Stomach (tissue), 4 donors: ENCODE measurements around the gene NCKAP5.

Experiments
- CTCF ChIP-seq, 7 experiments: fragments of 450-650 bp in 4 of 7; fragments of 200-600 bp in 3 of 7; sonication (generic) in 3 of 7; IDR thresholded peaks; one replicate each; pipeline ENCODE4 v1.5.1; 2016 to 2019; ENCODE audit warnings: antibody characterized with exemption in 7 of 7, control low read depth in 2 of 7, mild to moderate bottlenecking in 1 of 7
- POLR2A ChIP-seq, 4 donors: fragments of 450-650 bp; IDR thresholded peaks; one replicate each; pipeline ENCODE4 v1.6.1; 2016; ENCODE audit warnings: antibody characterized with exemption in 4 of 4, control low read depth in 2 of 4, mild to moderate bottlenecking in 1 of 4, moderate library complexity in 1 of 4
- POLR2AphosphoS5 ChIP-seq, 3 donors: sonication (generic); formaldehyde crosslinking; IDR thresholded peaks; one replicate each; pipeline ENCODE4 v1.6.1; 2016; ENCODE audit warnings: antibody characterized with exemption in 3 of 3

DNA sequence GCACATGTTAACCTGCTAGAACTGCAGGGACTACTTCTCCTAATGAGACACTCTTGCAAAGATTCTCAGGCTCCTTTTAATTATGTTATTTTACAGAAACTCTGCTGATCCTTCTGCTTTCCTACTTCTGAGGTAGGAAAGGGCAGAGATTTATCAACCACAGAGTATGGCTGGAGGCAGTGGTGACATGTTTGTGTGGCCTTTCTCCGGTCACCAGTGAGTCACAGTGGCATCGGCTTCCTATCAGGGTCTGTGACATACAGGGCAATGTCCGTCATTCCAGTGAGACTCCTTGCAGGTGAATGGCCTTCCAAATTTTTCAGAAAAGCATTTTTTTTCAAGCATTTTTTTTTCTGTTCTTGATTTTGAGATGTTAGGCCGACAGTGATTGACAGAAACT, 717.6 kb downstream of the NCKAP5 start:
- no peak for TF ChIP-seq CTCF (IDR thresholded peaks at IDR 0.05)
- no peak for TF ChIP-seq POLR2A (IDR thresholded peaks at IDR 0.05)
- TF ChIP-seq POLR2AphosphoS5 (IDR thresholded peaks at IDR 0.05): no peak
